DMS79 treated with DMSO at 0.1 percent for 48 hours (cell line): ENCODE results near the gene CPNE2.

ENCODE experiments used
- DNase-seq: peaks from one replicate; lab custom pipeline; 2025; lab: John Stamatoyannopoulos, UW

CPNE2 gene

DNA sequence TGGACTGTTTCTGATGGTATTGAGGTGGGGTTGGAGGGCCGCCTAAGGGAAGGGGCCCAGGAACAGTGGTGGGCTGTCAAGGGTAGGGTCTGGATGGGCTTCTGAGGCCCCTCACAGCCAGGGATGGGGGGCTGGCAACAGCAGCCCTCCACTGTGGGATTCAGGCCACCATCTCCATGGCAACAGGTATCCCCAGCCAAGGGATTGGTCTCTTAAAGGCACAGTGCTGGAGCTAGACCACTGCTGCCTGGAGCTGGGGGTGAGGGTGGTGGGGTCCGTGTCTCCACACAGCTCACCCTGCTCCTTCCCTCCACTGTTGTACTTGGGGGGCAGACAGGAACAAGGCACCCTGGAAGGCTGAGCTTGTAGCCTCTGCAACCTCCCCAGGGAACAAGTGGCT, 51.6 kb downstream of the CPNE2 start:
- no peak for DNase-seq

DNA sequence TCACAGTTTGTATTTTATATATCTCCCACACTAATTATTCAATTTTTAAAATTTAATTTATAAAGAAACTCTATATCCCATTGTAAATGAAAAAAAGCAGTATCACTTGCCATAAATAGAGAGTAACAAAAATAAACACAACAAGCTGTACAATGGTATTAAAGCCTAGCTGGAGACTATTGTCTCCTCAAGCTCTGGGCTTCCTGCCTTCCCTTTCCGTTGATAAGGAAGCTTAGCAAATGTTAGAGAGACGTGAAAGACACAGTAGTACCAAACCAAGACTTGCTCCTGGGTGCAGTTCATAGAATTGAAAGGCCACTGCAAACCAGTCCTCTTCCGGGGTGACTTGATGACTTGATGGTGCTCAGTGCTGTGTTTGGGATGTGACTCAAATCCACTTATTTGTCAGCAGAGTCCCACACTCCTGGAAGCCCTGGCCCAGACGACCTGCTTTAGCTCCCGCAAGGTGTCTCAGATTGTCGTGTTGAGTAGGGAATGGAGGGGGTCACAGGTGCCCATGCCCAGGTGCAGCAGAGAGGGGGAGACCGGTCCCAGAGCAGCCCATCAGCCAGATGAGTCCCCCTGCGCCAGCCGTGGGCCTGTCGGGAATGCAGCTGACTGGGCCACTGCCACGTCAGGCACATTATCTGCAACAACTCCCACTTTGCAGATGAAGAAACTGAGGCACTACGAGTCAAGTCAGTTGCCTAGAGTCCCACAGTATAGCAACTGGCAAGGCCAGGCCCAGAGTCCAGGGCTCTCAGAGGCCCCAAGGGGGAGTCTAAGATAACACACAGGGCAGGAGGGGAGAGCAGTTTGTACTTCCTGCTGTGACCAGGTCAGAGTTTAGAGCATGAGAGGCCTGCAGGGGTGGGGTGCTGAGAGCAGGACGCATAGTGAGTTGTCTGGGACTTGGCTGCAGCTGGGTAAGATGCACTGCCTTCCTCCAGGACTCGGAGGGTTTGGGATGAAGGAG, 53.0 kb downstream of the CPNE2 start:
- DNase-seq, result no peak

DNA sequence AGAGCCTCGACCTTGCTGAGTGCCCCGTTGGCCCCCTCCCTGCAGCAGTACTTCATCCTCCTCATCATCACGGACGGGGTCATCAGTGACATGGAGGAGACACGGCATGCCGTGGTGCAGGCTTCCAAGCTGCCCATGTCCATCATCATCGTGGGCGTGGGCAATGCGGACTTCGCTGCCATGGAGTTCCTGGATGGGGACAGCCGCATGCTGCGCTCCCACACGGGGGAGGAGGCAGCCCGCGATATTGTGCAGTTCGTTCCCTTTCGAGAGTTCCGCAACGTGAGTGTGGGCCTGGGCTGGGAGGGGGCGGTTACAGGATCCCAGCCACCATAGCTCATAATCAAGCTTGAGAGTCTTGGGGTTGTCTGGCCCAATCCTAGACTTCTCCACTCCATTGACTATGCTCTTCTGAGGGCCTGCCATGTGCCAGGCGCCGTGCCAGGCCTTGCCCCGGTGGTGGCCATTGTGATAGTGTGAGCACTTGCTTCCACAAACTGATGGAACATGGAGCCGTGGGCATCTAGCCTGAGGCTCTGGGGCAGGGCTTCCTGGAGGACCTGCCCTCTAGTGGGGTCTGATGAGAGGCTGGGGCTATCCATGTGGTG, 53.8 kb downstream of the CPNE2 start:
- DNase-seq, result no peak

- DNase-seq, result no peak
Measured at GRCh38 chr16:57146735-57147134, 54.4 kb downstream of the CPNE2 start.

GRCh38 chr16:57147381-57148221, 55.2 kb downstream of the CPNE2 start:
- DNase-seq, result no peak

DNA sequence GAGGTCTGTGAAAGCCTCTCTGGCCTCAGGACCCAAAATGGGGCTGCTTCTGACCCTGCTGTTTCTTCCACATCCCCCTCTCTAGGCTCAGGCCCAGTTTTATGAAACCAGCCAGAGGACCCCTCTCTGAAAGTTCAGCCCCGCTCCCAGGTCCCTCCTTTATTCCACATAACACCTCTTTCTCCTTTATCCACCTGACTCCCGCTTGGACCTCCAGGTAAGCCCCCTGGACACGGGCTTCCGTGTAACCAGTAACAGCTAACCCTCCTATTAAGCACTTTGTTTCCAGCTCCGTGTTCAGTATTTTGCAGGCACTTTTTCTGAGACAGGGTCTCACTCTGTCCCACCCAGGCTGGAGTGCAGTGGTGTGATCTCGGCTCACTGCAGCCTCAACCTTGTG, 56.1 kb downstream of the CPNE2 start:
- no peak for DNase-seq

GRCh38 chr16:57149391-57149790, 57.0 kb downstream of the CPNE2 start:
- no peak for DNase-seq

GRCh38 chr16:57150682-57151330, 58.4 kb downstream of the CPNE2 start:
- no peak for DNase-seq

DNA sequence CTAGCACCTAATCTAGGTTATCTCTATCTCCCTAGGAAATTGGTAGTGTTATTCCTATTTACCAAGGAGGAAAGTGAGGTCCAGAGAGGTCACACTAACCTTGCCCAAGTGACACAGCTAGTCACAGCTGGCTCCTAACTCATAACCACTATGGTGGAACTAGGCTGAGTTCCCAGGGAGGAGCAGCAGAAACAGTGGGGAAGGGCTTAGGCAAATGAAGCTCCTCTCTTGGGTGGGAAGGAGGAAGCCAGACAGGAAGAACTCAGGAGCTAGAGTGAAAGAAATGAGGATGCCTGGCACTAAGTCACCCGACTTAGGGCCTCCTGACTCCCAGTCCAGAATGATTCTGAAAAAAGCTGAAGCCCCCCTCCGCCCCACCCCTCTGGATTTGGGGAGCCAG, 59.0 kb downstream of the CPNE2 start:
- DNase-seq, result no peak

GRCh38 chr16:57152096-57153093, 60.0 kb downstream of the CPNE2 start:
- DNase-seq, result peak; percentile 82

- DNase-seq, result no peak
Measured at GRCh38 chr16:57153841-57154240, 61.5 kb downstream of the CPNE2 start.

- no peak for DNase-seq
Measured at GRCh38 chr16:57155702-57156350, 63.4 kb downstream of the CPNE2 start.

DNA sequence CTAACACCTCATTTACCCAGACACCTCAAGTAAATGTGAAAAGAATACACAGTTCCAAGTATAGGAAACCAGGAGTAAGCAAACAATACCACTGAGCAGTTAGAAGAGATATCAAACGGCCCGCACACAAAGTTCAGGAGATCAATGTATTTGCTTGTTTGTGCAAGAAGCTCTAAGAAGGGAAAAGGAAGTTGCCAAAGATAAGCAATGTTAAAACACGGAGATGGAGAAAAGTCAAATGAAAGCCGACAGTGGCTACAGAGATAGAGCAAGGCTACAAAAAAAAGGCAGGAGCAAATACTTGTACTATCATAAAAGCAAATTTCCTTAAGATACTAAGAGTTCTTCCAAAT, 63.9 kb downstream of the CPNE2 start:
- no peak for DNase-seq

GRCh38 chr16:57157533-57157932, 65.2 kb downstream of the CPNE2 start:
- DNase-seq, result no peak

- DNase-seq, result no peak
Measured at GRCh38 chr16:57159447-57159846, 67.1 kb downstream of the CPNE2 start.

DNA sequence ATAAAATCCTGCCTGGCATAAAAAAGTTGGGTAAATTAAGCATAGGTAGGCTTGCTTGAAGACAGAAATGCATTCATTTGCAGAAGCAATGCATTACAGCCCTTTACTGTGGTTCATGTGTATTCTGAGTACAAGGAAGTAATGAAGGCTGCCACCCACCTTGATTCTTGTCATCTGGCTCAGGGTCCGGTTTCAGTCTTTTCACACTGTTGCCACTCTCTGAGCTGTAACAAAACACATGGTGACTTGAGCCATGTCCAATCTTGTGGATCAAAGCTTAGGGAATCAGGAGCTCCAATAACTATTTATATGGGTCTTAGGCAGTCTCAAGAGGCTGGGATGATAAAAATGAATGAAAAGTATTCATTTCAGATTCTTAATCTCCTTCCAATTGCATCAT, 71.5 kb downstream of the CPNE2 start:
- DNase-seq, result no peak

- no peak for DNase-seq
Measured at GRCh38 chr16:57165483-57165882, 73.1 kb downstream of the CPNE2 start.

DNA sequence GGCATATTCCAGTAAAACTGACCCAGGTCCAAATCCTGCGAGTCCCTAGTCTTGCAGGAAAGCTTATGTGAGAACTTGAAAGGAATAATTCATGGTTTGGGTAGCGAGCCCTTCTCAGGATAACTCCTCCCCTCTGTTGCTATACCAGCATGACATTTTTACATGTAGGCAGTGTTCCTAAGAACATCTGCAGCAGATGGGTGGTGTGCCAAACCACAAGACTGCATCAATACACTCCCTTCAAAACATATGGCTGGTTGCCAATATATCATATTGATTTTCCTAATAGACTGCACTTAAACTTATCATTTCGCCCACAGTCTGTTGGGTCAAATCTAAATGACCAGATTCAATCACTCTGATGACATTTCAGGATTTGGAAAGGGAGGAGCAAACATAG, 73.6 kb downstream of the CPNE2 start:
- DNase-seq, result peak; percentile 67

DNA sequence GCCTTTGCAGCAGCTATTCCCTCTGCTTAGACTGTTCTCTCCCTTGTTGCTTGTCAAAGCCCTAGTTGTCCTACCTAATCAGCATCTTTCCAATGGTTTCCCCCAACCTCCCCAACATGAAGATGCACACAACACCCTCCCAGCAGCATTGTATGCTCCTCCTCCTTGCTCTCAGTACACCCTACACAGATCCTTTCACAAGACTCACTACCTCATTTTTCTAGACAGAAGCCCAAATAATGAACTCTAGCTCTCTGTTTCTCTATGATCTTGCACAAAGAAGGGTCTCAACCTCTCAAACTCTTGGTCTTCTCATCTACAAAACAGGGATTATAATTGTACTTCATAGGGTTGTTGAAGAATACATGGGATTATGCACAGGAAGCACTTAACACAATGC, 74.1 kb downstream of the CPNE2 start:
- DNase-seq, result no peak

DNA sequence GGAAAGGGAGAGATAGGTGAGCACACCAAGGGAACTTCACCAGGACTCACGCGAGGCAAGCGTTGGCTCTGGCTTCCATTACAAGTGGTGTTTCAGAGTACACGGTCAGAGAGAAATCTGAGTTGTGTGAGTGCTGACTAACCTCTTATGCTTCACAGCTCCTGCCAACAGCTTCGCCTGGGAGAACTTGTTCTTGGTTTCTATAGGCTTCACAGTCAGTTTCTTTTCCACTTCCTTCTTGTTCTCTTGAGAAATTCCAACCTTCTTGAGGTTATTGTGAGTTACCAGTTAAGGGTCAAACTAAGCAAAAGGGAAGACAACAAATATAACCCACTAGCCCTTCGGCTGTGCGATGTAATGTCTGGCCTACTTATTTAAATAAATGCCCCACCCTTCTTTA, 74.6 kb downstream of the CPNE2 start:
- DNase-seq, result peak; percentile 72
